K562 (cell line): ENCODE data around the gene DCPS. TPM values are rescaled to one million over a fixed set of nuclear protein-coding genes. Genes with fewer than 3 reads are reported as not detected.

Experiments
- CAMTA2 ChIP-seq: fragments of 250-450 bp; sonication (Bioruptor Pico); conservative IDR thresholded peaks from 2 replicates; pipeline ENCODE4 v1.5.1; 2022
- CC2D1A ChIP-seq: fragments of 450-650 bp; IDR thresholded peaks from 2 replicates; pipeline ENCODE4 v1.6.1; 2017; ENCODE audit warnings: mild to moderate bottlenecking
- CREB1 ChIP-seq, 2 experiments: sonication (generic) in 1 of 2; formaldehyde crosslinking in 1 of 2; IDR thresholded peaks; 2 replicates each; pipeline versions ENCODE4 v1.6.1 to v1.8.0; 2012 to 2022; ENCODE audit warnings: inconsistent platforms in 1 of 2, mild to moderate bottlenecking in 1 of 2, missing genetic modification reagents in 1 of 2, moderate library complexity in 1 of 2
- CSDE1 ChIP-seq, 2 experiments: fragments of 450-650 bp; IDR thresholded peaks; 2 replicates each; pipeline ENCODE4 v1.6.1; 2016; ENCODE audit warnings: mild to moderate bottlenecking in 1 of 2
- DNMT1 ChIP-seq: fragments of 450-650 bp; IDR thresholded peaks from 2 replicates; pipeline ENCODE4 v1.6.1; 2016; ENCODE audit warnings: antibody characterized with exemption, mild to moderate bottlenecking
- FOSL1 ChIP-seq: fragments of 200-800 bp; sonication (Bioruptor generic); conservative IDR thresholded peaks from 2 replicates; pipeline ENCODE4 v1.6.1; 2016; ENCODE audit warnings: missing genetic modification characterization, missing compliant biosample characterization
- GATA2 ChIP-seq: sonication (generic); formaldehyde crosslinking; IDR thresholded peaks from 2 replicates; pipeline ENCODE4 v1.4.0; 2020; ENCODE audit warnings: mild to moderate bottlenecking, missing genetic modification reagents
- JUN ChIP-seq, 2 experiments: sonication (generic) in 1 of 2; formaldehyde crosslinking in 1 of 2; IDR thresholded peaks; 2 replicates each; pipeline versions ENCODE4 v1.6.1 to v1.8.0; 2012 to 2022; ENCODE audit warnings: borderline replicate concordance in 2 of 2, mild to moderate bottlenecking in 2 of 2, improper control_type of control experiment in 1 of 2, low read depth in 1 of 2, low read length in 1 of 2, missing genetic modification reagents in 1 of 2
- LCOR ChIP-seq: sonication (generic); formaldehyde crosslinking; IDR thresholded peaks from 2 replicates; pipeline ENCODE4 v1.8.0; 2022; ENCODE audit warnings: mild to moderate bottlenecking, missing genetic modification reagents
- MBD2 ChIP-seq: sonication (generic); IDR thresholded peaks from 2 replicates; pipeline ENCODE4 v1.6.1; 2016; ENCODE audit warnings: low read depth, borderline replicate concordance
- NCOA4 ChIP-seq: fragments of 450-650 bp; IDR thresholded peaks from 2 replicates; pipeline ENCODE4 v1.6.1; 2018; ENCODE audit warnings: mild to moderate bottlenecking; ENCODE audit not compliant: partially characterized antibody
- NRF1 ChIP-seq, 2 experiments: fragments of 450-650 bp; IDR thresholded peaks in 1 of 2; conservative IDR thresholded peaks in 1 of 2; 2 replicates each; pipeline ENCODE4 v1.6.1; 2014; ENCODE audit warnings: mild to moderate bottlenecking in 2 of 2
- POLR2B ChIP-seq: fragments of 450-650 bp; IDR thresholded peaks from 2 replicates; pipeline ENCODE4 v1.6.1; 2018; ENCODE audit warnings: low read depth; ENCODE audit not compliant: partially characterized antibody
- RAD51 ChIP-seq: fragments of 450-650 bp; IDR thresholded peaks from 2 replicates; pipeline ENCODE4 v1.7.1; 2016; ENCODE audit warnings: low read depth, mild to moderate bottlenecking, borderline replicate concordance
- RBM39 ChIP-seq: fragments of 200-400 bp; formaldehyde crosslinking; optimal IDR thresholded peaks from 2 replicates; pipeline ENCODE3; 2018; ENCODE audit warnings: low read depth, low read length
- SMARCE1 ChIP-seq: fragments of 450-650 bp; IDR thresholded peaks from 2 replicates; pipeline ENCODE4 v1.7.1; 2016; ENCODE audit warnings: mild to moderate bottlenecking
- SRF ChIP-seq, 2 experiments: fragments of 250-450, 450-650 bp in 1 of 2; sonication (Bioruptor Pico) in 1 of 2; sonication (generic) in 1 of 2; formaldehyde crosslinking; IDR thresholded peaks; 2 replicates each; pipeline versions ENCODE4 v1.5.0 to v1.5.1; 2020 to 2022; ENCODE audit warnings: mild to moderate bottlenecking in 1 of 2, missing genetic modification reagents in 1 of 2
- TAF1 ChIP-seq: IDR thresholded peaks from 2 replicates; pipeline ENCODE4 v1.6.1; 2011; ENCODE audit warnings: mild to moderate bottlenecking, low read length, moderate library complexity; ENCODE audit not compliant: insufficient read depth, control insufficient read depth, severe bottlenecking; ENCODE audit errors: extremely low read depth
- TRIM24 ChIP-seq, 2 experiments: fragments of 450-650 bp; IDR thresholded peaks; 2 replicates each; pipeline ENCODE4 v1.6.1; 2016
- ZFX ChIP-seq: sonication (generic); formaldehyde crosslinking; IDR thresholded peaks from 2 replicates; pipeline ENCODE4 v1.8.0; 2022; ENCODE audit warnings: mild to moderate bottlenecking, missing genetic modification reagents, moderate library complexity
- ZNF324 ChIP-seq: fragments of 250-450 bp; sonication (Bioruptor Pico); IDR thresholded peaks from 2 replicates; pipeline ENCODE4 v1.4.0; 2020; ENCODE audit warnings: mild to moderate bottlenecking
- ZNF766 ChIP-seq: fragments of 200-800 bp; sonication (Bioruptor generic); conservative IDR thresholded peaks from 2 replicates; pipeline ENCODE4 v1.6.1; 2016; ENCODE audit warnings: missing genetic modification characterization, missing compliant biosample characterization
- polyA plus RNA-seq, 8 experiments: library from polyadenylated mRNA; depleted of rRNA in 4 of 8; stranded (reverse) in 5 of 8; unstranded in 3 of 8; fragments of >200 nt; fragmentation: Nextera tagmentation in 2 of 8; fragmentation: Illumina TruSeq in 1 of 8; extraction: Ambion mirVana in 2 of 8; extraction: Trizol in 1 of 8; gene quantifications; 2 replicates each; pipeline versions ENCODE4 v1.2.1 to v1.2.3, GENCODE V29; 2011 to 2014; ENCODE audit warnings: inconsistent platforms in 1 of 8, missing spikeins in 1 of 8
- total RNA-seq, 7 experiments: library from RNA; depleted of rRNA in 6 of 7; stranded (reverse); fragments of >200 nt in 6 of 7; fragmentation: Illumina TruSeq in 2 of 7; extraction: Trizol in 2 of 7; gene quantifications; 2 replicates each; pipeline versions ENCODE4 v1.2.1 to v1.2.3, GENCODE V29; 2011 to 2021; ENCODE audit warnings: low replicate concordance in 1 of 7
- TF ChIP-seq, protein P1 (sequence below): fragments of 450-650 bp; formaldehyde crosslinking; IDR thresholded peaks from 2 replicates; pipeline ENCODE4 v1.4.0; 2020; ENCODE audit warnings: mild to moderate bottlenecking
- TF ChIP-seq, protein P2 (sequence below): fragments of 200-800 bp; sonication (Bioruptor generic); IDR thresholded peaks from 2 replicates; pipeline ENCODE4 v1.6.1; 2017; ENCODE audit warnings: missing genetic modification characterization, missing compliant biosample characterization
- TF ChIP-seq, protein P3 (sequence below): fragments of 250-450 bp; sonication (Bioruptor Pico); IDR thresholded peaks from 2 replicates; pipeline ENCODE4 v1.8.0; 2021; ENCODE audit warnings: mild to moderate bottlenecking, moderate library complexity

The DCPS gene
- total and polyA plus RNA-seq, 9 of the 15 experiments (the other 6 are each of a cell fraction or from before 2014, with no cell fraction given): 8.7 to 38.1 (median 17.9) TPM

DNA sequence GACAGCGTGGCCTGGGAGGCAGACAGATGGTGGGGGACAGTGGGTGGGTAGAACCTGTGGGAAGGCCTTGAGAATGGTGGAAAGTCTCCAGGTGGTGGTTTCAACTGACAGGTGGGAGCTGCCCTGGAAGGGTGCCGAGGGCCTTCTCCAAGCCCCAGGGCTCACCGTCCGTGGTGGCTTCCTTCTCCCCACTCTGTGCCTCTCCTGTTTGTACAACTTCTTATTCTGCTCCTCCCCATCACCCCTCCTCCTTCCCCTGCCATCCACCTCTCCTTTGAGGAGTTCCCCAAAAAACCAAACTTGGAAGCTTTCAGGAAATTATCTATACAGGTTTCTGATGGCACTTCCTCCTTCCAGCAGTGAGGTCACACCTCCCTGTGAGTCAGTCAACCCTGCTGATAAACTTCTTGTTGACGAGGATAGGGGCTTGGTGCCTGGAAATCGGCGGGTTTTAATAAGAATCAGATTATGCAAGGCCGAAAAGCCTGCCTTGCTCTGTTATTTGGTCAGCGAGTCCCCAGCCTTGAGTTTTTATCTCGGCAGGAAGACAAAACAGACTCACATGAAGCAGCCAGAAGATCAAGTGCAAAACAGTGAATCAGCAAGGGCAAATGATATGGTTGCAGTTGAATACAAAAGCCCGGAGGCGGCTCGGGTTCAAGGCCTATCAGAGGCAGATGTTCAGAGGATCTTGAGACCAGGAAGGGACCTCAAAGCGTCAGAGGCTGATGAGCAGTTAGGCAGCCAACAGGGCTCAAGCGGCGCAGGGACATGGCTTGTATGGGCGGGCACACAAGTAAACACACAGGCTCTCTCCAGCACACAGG, 42.1 kb downstream of the DCPS start (continued):
- TF ChIP-seq, protein P1, sequence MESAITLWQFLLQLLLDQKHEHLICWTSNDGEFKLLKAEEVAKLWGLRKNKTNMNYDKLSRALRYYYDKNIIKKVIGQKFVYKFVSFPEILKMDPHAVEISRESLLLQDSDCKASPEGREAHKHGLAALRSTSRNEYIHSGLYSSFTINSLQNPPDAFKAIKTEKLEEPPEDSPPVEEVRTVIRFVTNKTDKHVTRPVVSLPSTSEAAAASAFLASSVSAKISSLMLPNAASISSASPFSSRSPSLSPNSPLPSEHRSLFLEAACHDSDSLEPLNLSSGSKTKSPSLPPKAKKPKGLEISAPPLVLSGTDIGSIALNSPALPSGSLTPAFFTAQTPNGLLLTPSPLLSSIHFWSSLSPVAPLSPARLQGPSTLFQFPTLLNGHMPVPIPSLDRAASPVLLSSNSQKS (CRISPR knock-in tag): no peak
- no peak for TF ChIP-seq ZNF324 (CRISPR knock-in tag)
- TF ChIP-seq ZNF766 (CRISPR knock-in tag): peak; percentile 89
- peak; percentile 90 for TF ChIP-seq JUN (IDR thresholded peaks at IDR 0.05; ENCODE audit: borderline replicate concordance, low read depth, low read length)
- TF ChIP-seq JUN (CRISPR knock-in tag; IDR thresholded peaks at IDR 0.05; ENCODE audit: borderline replicate concordance): no peak
- TF ChIP-seq CC2D1A: peak; percentile 91; the same call in 1 of the 2 replicates
- no peak for TF ChIP-seq CAMTA2
- TF ChIP-seq, protein P2, sequence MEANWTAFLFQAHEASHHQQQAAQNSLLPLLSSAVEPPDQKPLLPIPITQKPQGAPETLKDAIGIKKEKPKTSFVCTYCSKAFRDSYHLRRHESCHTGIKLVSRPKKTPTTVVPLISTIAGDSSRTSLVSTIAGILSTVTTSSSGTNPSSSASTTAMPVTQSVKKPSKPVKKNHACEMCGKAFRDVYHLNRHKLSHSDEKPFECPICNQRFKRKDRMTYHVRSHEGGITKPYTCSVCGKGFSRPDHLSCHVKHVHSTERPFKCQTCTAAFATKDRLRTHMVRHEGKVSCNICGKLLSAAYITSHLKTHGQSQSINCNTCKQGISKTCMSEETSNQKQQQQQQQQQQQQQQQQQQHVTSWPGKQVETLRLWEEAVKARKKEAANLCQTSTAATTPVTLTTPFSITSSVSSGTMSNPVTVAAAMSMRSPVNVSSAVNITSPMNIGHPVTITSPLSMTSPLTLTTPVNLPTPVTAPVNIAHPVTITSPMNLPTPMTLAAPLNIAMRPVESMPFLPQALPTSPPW (CRISPR knock-in tag): peak; percentile 76
- TF ChIP-seq DNMT1: no peak
- peak; percentile 61 to 70; a peak in 3 of 4 replicates for TF ChIP-seq TRIM24 (IDR thresholded peaks at IDR 0.05)
- peak; percentile 99 for TF ChIP-seq LCOR (CRISPR knock-in tag)
- no peak for TF ChIP-seq CSDE1 (IDR thresholded peaks at IDR 0.05)
- peak; percentile 77 for TF ChIP-seq CREB1 (IDR thresholded peaks at IDR 0.05)
- TF ChIP-seq CREB1 (CRISPR knock-in tag; IDR thresholded peaks at IDR 0.05): peak; percentile 87
- TF ChIP-seq POLR2B: no peak
- peak; percentile 65 for TF ChIP-seq ZFX
- TF ChIP-seq MBD2: peak; percentile 70
- TF ChIP-seq, protein P3, sequence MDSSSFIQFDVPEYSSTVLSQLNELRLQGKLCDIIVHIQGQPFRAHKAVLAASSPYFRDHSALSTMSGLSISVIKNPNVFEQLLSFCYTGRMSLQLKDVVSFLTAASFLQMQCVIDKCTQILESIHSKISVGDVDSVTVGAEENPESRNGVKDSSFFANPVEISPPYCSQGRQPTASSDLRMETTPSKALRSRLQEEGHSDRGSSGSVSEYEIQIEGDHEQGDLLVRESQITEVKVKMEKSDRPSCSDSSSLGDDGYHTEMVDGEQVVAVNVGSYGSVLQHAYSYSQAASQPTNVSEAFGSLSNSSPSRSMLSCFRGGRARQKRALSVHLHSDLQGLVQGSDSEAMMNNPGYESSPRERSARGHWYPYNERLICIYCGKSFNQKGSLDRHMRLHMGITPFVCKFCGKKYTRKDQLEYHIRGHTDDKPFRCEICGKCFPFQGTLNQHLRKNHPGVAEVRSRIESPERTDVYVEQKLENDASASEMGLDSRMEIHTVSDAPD: no peak
- TF ChIP-seq GATA2: peak; percentile 78
- TF ChIP-seq NRF1 (conservative IDR thresholded peaks at IDR 0.05 in 1 of 2, IDR thresholded peaks at IDR 0.05 in 1 of 2): peak; percentile 82 to 84
- TF ChIP-seq SRF (CRISPR knock-in tag; IDR thresholded peaks at IDR 0.05): peak in 1 of 2 experiments; percentile 55; a peak in 2 of 4 replicates
- peak; percentile 34 for TF ChIP-seq RBM39
- peak; percentile 94 for TF ChIP-seq SMARCE1
- peak; percentile 99 for TF ChIP-seq FOSL1 (tag)
- 0 out of 2 replicates have a peak, but pooled peaks have one; percentile 37 for TF ChIP-seq RAD51
- TF ChIP-seq NCOA4: no peak
- TF ChIP-seq TAF1: no peak
